Measurements from ENCODE around the gene CCNA2. TPM values are rescaled to one million over a fixed set of nuclear protein-coding genes. Genes with fewer than 3 reads are reported as not detected.

The CCNA2 gene
- total RNA-seq, 1 donor from 2014 or later = 8.9 TPM

Other genes with a start within 250 kb of the CCNA2 start
- 193 TPM for gene ANXA5, start 126.9 kb downstream of the CCNA2 start, total RNA-seq
- 2.6 TPM for gene SMIM43, start 58.7 kb downstream of the CCNA2 start, total RNA-seq
- 25.1 TPM for gene EXOSC9, start 22.6 kb downstream of the CCNA2 start, total RNA-seq
- gene BBS7, start 46.6 kb upstream of the CCNA2 start, total RNA-seq = 9.4 TPM
- gene TRPC3, start 128.2 kb upstream of the CCNA2 start, total RNA-seq = 0.52 TPM